Measurements from ENCODE around the gene MAPK8.

- no peak for TF ChIP-seq POLR2A (IDR thresholded peaks at IDR 0.05)
- no peak for TF ChIP-seq CTCF (IDR thresholded peaks at IDR 0.05)
These were observed 35.3 kb upstream of the MAPK8 start for GRCh38 chr10:48271047-48271730.

All from transverse colon (tissue), 3 donors.